Neural cell (in vitro differentiated cells): Measurements from ENCODE around the gene KLF9.

ENCODE experiments used
- CTCF ChIP-seq: fragments of 450-650 bp; IDR thresholded peaks from 2 replicates; pipeline ENCODE4 v1.5.1; 2014; ENCODE audit warnings: antibody characterized with exemption, mild to moderate bottlenecking, moderate library complexity; ENCODE audit not compliant: poor library complexity, severe bottlenecking
- EP300 ChIP-seq: fragments of 450-650 bp; conservative IDR thresholded peaks from 2 replicates; pipeline ENCODE4 v1.6.1; 2014; ENCODE audit warnings: antibody characterized with exemption, mild to moderate bottlenecking, moderate library complexity; ENCODE audit not compliant: poor library complexity, severe bottlenecking
- EZH2 ChIP-seq: fragments of 200-600, 300-800 bp; shearing (Covaris generic), sonication (generic); IDR thresholded peaks from 2 replicates; pipeline ENCODE4 v1.6.1; 2014; ENCODE audit warnings: antibody characterized with exemption, low read length, borderline replicate concordance, mild to moderate bottlenecking; ENCODE audit not compliant: insufficient read depth, poor library complexity, severe bottlenecking
- MXI1 ChIP-seq: fragments of 450-650 bp; conservative IDR thresholded peaks from 2 replicates; pipeline ENCODE4 v1.6.1; 2014; ENCODE audit warnings: antibody characterized with exemption, mild to moderate bottlenecking; ENCODE audit not compliant: poor library complexity, severe bottlenecking
- POLR2AphosphoS5 ChIP-seq: IDR thresholded peaks from 2 replicates; pipeline ENCODE4 v1.6.1; 2012
- RAD21 ChIP-seq: fragments of 450-650 bp; conservative IDR thresholded peaks from 2 replicates; pipeline ENCODE4 v1.6.1; 2014; ENCODE audit warnings: antibody characterized with exemption, mild to moderate bottlenecking, moderate library complexity
- REST ChIP-seq: IDR thresholded peaks from 2 replicates; pipeline ENCODE4 v1.6.1; 2012; ENCODE audit warnings: borderline replicate concordance
- SMC3 ChIP-seq: fragments of 450-650 bp; conservative IDR thresholded peaks from 2 replicates; pipeline ENCODE4 v1.6.1; 2014; ENCODE audit warnings: antibody characterized with exemption, mild to moderate bottlenecking, moderate library complexity; ENCODE audit not compliant: poor library complexity

- TF ChIP-seq EZH2 (no peak), POLR2AphosphoS5 (no peak), CTCF (no peak), EP300 (no peak), RAD21 (no peak), REST (no peak), SMC3 (no peak), MXI1 (no peak)
Observed at GRCh38 chr9:70389621-70390266, 24.7 kb downstream of the KLF9 start.
